ENCODE results near the gene CD8B. TPM values are rescaled to one million over a fixed set of nuclear protein-coding genes. Genes with fewer than 3 reads are reported as not detected.

The CD8B gene
- total and polyA plus RNA-seq, 2 of the 8 experiments (the other 6 are each of a cell fraction or from before 2014, with no cell fraction given), result 0.35 to 0.63 TPM

DNA sequence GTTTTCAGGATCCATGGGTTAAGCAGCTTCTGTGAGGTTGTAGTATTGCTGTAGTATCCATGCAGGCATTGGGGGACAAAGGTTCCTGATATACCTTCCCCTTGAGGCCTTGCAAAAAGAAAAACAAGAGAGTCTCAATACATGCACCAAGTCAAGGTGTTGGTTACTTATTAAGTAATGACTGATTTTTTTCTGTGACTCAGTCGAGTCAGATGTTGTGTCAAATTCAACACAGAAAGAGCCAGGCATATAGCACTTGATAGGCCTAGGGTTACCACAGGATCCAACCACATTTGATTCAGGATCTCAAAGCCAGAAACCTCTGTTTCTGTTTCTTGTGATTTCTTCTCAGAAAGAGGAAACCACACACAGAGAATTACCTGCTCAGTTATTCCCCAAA, 46.1 kb downstream of the CD8B start:
- H4K8ac ChIP-seq (ENCODE audit: extremely low read depth, insufficient read depth, low read length), result no peak overlapping the region
- ChIA-PET CTCF (ENCODE audit: partially characterized antibody) (no interaction called here), POLR2A (ENCODE audit: partially characterized antibody) (no interaction called here)
- H2BK15ac ChIP-seq (ENCODE audit: low read length), result no peak overlapping the region
- no peaks in the 10 kb centered on the region for H3K36me3 ChIP-seq (ENCODE audit: control insufficient read depth in 2 of 4, insufficient read depth in 4 of 4, low read length in 3 of 4)
- H3K56ac ChIP-seq (replicated peaks; ENCODE audit: insufficient read length, low read depth, low read length), result no peak overlapping the region
- H3K27ac ChIP-seq (ENCODE audit: low read depth, low read length), result no peak overlapping the region
- DNase-seq (ENCODE audit: low read depth in 1 of 2, low spot score in 2 of 2), result no peak
- no peak overlapping the region for H3K4ac ChIP-seq (replicated peaks; ENCODE audit: insufficient read length, low read depth, low read length)
- WGBS, 2 experiments (ENCODE audit: extremely low coverage in 1 of 2, insufficient coverage in 1 of 2, insufficient read length in 1 of 2, insufficient replicate concordance in 2 of 2, low coverage in 1 of 2, low lambda C conversion rate in 2 of 2, missing lambda C conversion rate in 1 of 2), result 95% methylated on average over 1 of the region's 1 CpG; no CpG with 5 or more reads in 1 of the 2 experiments
- TF ChIP-seq POU5F1 (IDR thresholded peaks at IDR 0.05; ENCODE audit: low read depth, low read length) (no peak), ASH2L (IDR thresholded peaks at IDR 0.05; ENCODE audit: low read length) (no peak), GABPA (IDR thresholded peaks at IDR 0.05; ENCODE audit: borderline replicate concordance, insufficient read depth, low read length) (no peak), CBX8 (IDR thresholded peaks at IDR 0.05; ENCODE audit: borderline replicate concordance, low read depth, low read length) (no peak), POLR2AphosphoS5 (IDR thresholded peaks at IDR 0.05; ENCODE audit: low read depth, low read length) (no peak), RAD21 (IDR thresholded peaks at IDR 0.05 in 1 of 2, conservative IDR thresholded peaks at IDR 0.05 in 1 of 2; ENCODE audit: low read depth in 2 of 2, low read length in 2 of 2) (no peak), SUZ12 (IDR thresholded peaks at IDR 0.05; ENCODE audit: low read length) (no peak), FOSL1 (IDR thresholded peaks at IDR 0.05; ENCODE audit: insufficient read depth, low read depth, low read length) (no peak), JUN (IDR thresholded peaks at IDR 0.05; ENCODE audit: low read depth, low read length) (no peak), BCL11A (IDR thresholded peaks at IDR 0.05; ENCODE audit: low read depth in 2 of 2, low read length in 2 of 2) (no peak)
- TF ChIP-seq, protein P1, sequence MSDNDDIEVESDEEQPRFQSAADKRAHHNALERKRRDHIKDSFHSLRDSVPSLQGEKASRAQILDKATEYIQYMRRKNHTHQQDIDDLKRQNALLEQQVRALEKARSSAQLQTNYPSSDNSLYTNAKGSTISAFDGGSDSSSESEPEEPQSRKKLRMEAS (IDR thresholded peaks at IDR 0.05), result no peak
- TF ChIP-seq, protein P2, sequence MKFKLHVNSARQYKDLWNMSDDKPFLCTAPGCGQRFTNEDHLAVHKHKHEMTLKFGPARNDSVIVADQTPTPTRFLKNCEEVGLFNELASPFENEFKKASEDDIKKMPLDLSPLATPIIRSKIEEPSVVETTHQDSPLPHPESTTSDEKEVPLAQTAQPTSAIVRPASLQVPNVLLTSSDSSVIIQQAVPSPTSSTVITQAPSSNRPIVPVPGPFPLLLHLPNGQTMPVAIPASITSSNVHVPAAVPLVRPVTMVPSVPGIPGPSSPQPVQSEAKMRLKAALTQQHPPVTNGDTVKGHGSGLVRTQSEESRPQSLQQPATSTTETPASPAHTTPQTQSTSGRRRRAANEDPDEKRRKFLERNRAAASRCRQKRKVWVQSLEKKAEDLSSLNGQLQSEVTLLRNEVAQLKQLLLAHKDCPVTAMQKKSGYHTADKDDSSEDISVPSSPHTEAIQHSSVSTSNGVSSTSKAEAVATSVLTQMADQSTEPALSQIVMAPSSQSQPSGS (IDR thresholded peaks at IDR 0.05; ENCODE audit: low read length), result no peak
- no peaks in the 10 kb centered on the region for H3K79me1 ChIP-seq (ENCODE audit: low read depth, low read length)
- no peak overlapping the region for H3K23ac ChIP-seq (ENCODE audit: insufficient read length)
- no peak overlapping the region for H2BK5ac ChIP-seq (ENCODE audit: low read depth, low read length)
- H3K9ac ChIP-seq (replicated peaks in 1 of 4; ENCODE audit: extremely low read depth in 1 of 4, low read depth in 3 of 4, low read length in 3 of 4), result no peak overlapping the region
- H3K4me3 ChIP-seq (ENCODE audit: extremely low read depth in 1 of 4, insufficient read depth in 2 of 4, low read depth in 3 of 4, low read length in 4 of 4), result no peak overlapping the region
- no peak overlapping the region for H3K18ac ChIP-seq (ENCODE audit: extremely low read depth, low read length)
- H3K27me3 ChIP-seq (replicated peaks in 1 of 4; ENCODE audit: control insufficient read depth in 3 of 4, extremely low read depth in 1 of 4, insufficient read depth in 3 of 4, low read length in 3 of 4), result no peaks in the 10 kb centered on the region
- H4K5ac ChIP-seq (ENCODE audit: insufficient read length, low read depth, low read length), result no peak overlapping the region
- H3K4me1 ChIP-seq (replicated peaks in 1 of 4; ENCODE audit: control insufficient read depth in 3 of 4, insufficient read depth in 4 of 4, low read length in 3 of 4), result no peaks in the 10 kb centered on the region
- no peaks in the 10 kb centered on the region; the same call in 1 of the 2 replicates for H3K23me2 ChIP-seq (ENCODE audit: low read depth, low read length)
- no peak overlapping the region for H2BK20ac ChIP-seq (ENCODE audit: low read length)
- no peaks in the 10 kb centered on the region for H3K9me3 ChIP-seq (ENCODE audit: insufficient read depth in 2 of 2, low read depth in 1 of 2, low read length in 1 of 2)
- no peak overlapping the region for H2AK5ac ChIP-seq (ENCODE audit: low read depth, low read length)
- FAIRE-seq, result no peak
- H2AFZ ChIP-seq (ENCODE audit: low read length), result no peak overlapping the region
- H2BK12ac ChIP-seq (ENCODE audit: low read depth, low read length), result no peak overlapping the region
- no peak overlapping the region for H2BK120ac ChIP-seq (replicated peaks; ENCODE audit: low read depth, low read length)
- no peaks in the 10 kb centered on the region for H4K20me1 ChIP-seq (replicated peaks in 1 of 2; ENCODE audit: control insufficient read depth in 1 of 2, insufficient read depth in 2 of 2, low read length in 2 of 2)
- no peak overlapping the region for H3K14ac ChIP-seq (ENCODE audit: insufficient read length)
- no peak overlapping the region for H4K91ac ChIP-seq (replicated peaks; ENCODE audit: insufficient read length, low read length)
- no peak overlapping the region for H3K4me2 ChIP-seq (ENCODE audit: insufficient read depth in 1 of 2, low read depth in 2 of 2, low read length in 2 of 2)
- no peaks in the 10 kb centered on the region for H3K79me2 ChIP-seq (ENCODE audit: control insufficient read depth in 1 of 2, insufficient read depth in 2 of 2, low read length in 2 of 2)

Data from H1 (cell line).